HL-60/S4 treated with retinoic acid at 250 ng/mL for 4 days and 3 days (cell line): ENCODE measurements around the gene TRAF3IP1.
"Not testable (repeated sequence)": the region's sequence is repeated elsewhere in the genome, so short reads cannot be mapped to it uniquely, and the experiment has no call there.

Source experiments
- in situ Hi-C: fragments of 300-500 bp; cut with MboI; formaldehyde crosslinking; loops from 2 replicates; pipeline ENCODE4 v1.7.0; 2022; ENCODE audit warnings: low sequenced_read_pairs

TRAF3IP1 gene

GRCh38 chr2:238338710-238339394 lies 18.5 kb downstream of the TRAF3IP1 start:
- in situ Hi-C loops, result loop anchor here (25.0 kb wide), 1 partner anchor 623 kb away; no protein-coding TSS in a partner anchor

GRCh38 chr2:238339395-238339780 lies 19.1 kb downstream of the TRAF3IP1 start:
- in situ Hi-C loops, result loop anchor here (25.0 kb wide), 1 partner anchor 623 kb away; no protein-coding TSS in a partner anchor

GRCh38 chr2:238339814-238340213 lies 19.5 kb downstream of the TRAF3IP1 start:
- in situ Hi-C loops, result loop anchor here (25.0 kb wide), 1 partner anchor 622 kb away; no protein-coding TSS in a partner anchor

GRCh38 chr2:238341536-238341935 lies 21.2 kb downstream of the TRAF3IP1 start:
- in situ Hi-C loops, result loop anchor here (25.0 kb wide), 1 partner anchor 621 kb away; no protein-coding TSS in a partner anchor

DNA sequence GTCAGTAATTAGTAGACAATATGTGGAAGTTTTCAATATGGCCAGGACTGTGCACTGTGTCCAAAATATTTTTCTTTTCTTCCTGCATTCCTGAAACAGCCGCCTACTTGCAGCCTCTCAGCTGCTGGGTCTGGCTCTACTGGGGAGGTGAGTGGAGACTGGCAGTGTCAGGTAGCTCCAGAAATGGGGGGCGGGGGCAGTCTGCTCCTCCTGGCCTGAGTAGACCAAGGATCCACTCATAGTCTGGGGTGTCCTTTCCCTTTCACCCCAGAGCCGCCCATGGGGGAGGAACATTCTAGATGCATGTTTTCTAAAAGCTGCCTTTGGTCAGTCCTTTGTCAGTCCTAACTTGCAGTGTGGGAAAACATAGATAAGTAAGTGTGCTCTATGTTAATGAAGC lies 23.7 kb downstream of the TRAF3IP1 start:
- in situ Hi-C loops, result loop anchor here (25.0 kb wide), 1 partner anchor 618 kb away; no protein-coding TSS in a partner anchor

DNA sequence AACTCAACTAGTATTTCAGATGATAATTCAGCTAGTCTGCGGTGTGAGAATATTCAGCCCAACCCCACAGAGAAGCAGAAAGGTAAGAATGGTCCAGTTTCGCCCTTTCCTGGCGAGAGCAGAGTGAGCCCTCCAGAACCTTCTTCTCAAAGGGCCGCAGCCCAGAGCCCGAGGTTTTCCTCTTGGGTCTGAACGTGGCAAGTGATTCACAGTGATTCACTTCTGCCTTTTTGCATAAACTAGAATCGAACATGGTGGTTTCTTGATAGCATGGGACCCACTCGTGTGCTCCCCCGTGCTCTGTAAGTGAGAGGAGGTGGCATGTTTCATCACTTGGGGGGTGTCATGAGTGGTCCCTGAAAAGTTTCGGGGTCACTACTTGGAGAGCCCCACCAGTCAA lies 24.2 kb downstream of the TRAF3IP1 start:
- in situ Hi-C loops, result loop anchor here (25.0 kb wide), 1 partner anchor 618 kb away; no protein-coding TSS in a partner anchor

DNA sequence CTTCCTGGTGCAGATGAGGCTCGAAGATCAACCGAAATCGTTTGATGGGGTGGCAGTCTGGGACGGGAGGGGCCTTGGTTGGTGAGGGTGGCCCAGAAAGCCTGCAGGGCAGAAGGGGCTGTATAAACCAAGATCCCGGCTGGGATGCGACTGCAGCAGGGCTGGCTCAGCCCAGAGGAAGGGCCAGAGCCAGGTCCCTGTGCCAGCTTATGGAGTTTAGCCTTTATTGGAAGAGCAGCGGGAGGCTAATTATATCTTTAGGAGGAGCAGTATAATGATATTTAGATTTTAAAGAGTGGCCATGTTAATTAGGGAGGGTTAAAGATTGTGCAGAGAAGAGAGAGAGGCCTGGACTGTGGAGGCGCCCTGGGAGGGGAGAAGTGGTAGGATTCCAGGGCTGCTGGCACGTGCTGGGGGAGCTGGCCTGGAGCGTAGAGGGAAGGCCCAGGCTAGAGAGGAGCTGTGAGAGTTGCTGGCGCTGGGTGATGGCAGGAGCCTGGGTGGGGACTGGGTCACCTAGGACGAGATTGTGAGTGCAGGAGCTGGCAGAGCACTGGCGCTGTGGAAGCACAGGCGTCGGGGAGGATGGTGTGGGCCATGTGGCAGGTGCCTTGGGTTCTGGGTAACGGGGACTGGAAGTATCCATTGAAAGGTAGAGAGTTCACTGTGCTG lies 25.1 kb downstream of the TRAF3IP1 start:
- in situ Hi-C loops, result loop anchor here (25.0 kb wide), 1 partner anchor 617 kb away; no protein-coding TSS in a partner anchor

GRCh38 chr2:238346544-238346943 lies 26.2 kb downstream of the TRAF3IP1 start:
- in situ Hi-C loops, result loop anchor here (25.0 kb wide), 1 partner anchor 616 kb away; no protein-coding TSS in a partner anchor

DNA sequence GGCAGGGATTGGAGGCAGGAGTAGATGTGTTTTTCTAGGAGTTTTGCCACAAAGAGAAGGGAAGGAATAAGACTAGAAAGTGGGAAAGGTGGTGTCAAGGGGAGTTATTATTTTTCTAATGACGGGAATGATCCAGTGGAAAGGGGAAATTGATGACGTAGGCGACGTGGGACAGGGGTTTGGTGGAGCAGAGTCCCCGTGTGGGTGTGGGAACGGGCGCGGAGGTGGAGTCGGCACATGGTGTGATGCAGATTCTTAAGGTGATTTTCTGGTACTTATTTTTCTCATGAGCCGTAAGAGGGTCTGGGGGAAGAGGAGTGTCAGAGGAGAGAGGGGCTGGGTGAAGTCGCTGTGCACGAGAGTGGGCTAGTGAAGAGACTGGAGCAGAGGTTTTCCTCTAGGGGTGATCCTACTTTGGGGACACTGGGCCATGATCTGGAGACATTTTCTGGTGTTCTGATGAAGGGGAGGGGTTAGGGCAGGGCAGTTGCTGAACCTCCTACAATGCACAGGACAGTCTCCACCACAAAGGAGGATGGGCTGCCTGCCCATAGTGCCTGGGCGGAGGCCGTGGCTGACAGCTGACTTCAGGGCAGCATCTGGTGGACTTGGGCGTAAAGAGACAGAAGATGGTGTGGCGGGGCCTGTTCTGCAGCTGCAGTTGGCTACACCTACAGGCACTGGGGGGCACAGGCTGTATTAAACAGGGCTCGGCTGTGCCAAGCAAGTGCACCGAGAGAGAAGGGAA lies 30.0 kb downstream of the TRAF3IP1 start:
- in situ Hi-C loops, result no loop called here

- in situ Hi-C loops, result no loop called here
Measured at GRCh38 chr2:238351315-238351714, 31.0 kb downstream of the TRAF3IP1 start.

GRCh38 chr2:238352361-238352760 lies 32.0 kb downstream of the TRAF3IP1 start:
- in situ Hi-C loops, result no loop called here

DNA sequence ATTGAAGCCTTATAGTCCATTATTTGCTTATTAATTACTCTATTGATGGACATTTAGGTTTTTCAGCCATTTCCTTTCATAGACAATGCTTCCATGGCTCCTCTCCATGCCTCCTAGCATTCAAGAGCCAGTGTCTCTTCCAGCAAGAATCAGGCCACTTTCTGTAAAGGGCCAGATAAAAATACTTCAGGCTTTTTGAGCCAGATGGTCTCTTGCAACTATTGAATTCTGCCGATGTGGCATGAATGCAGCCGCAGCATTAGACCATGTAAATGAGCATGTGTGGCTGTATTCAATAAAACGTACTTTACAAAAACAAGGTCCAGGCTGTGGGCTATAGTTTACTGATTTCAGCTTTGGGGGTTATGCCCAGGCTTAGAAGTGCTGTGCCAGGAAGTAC lies 38.5 kb downstream of the TRAF3IP1 start:
- in situ Hi-C loops, result no loop called here

GRCh38 chr2:238359403-238359802 lies 39.1 kb downstream of the TRAF3IP1 start:
- in situ Hi-C loops, result no loop called here

DNA sequence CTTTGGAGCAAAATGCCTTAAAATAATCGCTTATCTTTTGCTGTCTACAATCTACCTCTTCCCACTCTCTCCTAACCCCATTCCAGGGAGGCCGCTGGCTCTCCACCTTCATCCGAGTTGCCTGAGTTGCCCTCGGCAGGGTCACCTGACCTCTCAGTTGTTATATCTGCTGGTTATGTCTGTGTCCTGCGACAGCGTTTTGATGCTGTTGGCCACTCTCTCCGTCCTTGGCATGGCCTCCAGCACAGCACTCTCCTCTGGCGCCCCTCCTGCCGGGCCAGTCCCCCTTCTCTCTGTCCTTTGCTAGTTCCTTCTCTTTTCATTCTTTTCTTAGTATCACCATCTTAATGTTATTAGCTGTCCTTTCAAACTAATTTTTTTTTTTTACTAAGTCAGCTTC lies 41.6 kb downstream of the TRAF3IP1 start:
- in situ Hi-C loops, result no loop called here

- in situ Hi-C loops, result no loop called here
Measured at GRCh38 chr2:238362626-238363025, 42.3 kb downstream of the TRAF3IP1 start.

DNA sequence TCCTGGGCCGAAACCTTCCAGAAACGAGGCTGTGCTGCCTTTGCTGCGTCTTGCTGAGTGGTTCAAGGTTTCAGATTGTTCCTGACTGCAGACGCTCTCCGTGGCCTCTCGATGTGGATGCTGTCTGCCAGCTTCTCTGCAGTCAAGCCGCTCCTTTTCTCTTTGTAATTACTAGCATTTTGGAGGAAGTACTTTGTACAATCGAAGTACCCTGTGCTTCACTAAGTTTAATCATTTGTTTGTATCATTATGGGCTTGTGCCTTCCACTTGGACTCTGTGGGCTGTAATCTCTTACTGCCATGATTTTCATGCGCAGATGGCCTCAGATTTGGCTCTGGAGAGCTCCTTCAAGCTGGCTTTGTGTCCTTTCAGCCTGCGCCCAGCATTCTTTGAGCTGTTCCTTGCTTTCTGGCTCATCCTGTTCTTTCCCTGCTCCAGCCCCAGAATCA lies 49.3 kb downstream of the TRAF3IP1 start:
- in situ Hi-C loops, result no loop called here

- in situ Hi-C loops, result no loop called here
Measured at GRCh38 chr2:238370094-238370822, 49.9 kb downstream of the TRAF3IP1 start.

DNA sequence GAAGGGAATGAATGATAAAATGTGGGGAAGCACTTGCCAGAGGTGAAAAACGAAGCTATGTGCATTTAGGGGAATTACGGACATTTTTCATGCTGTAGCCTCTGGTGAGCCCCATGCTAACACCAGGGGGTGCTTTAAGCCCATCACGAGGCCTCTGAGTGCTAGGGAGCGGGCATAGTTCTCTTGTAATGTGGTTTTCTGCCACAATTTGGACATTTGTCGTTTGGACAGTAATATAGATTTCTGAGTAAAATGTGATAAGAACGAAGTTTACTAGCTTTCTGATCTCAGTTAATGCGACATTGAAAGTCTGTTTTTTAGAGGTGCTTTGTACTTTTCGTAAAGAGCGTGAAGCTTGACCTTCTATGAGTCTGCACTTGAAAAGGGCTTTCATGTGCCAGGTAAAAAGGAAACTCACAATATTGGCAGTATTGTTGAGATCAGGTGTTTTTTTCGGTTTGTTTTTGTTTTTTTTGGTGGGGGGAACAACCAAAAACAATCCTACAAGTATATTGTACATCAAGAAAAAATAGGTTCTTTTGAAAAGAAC lies 50.6 kb downstream of the TRAF3IP1 start:
- in situ Hi-C loops, result no loop called here

DNA sequence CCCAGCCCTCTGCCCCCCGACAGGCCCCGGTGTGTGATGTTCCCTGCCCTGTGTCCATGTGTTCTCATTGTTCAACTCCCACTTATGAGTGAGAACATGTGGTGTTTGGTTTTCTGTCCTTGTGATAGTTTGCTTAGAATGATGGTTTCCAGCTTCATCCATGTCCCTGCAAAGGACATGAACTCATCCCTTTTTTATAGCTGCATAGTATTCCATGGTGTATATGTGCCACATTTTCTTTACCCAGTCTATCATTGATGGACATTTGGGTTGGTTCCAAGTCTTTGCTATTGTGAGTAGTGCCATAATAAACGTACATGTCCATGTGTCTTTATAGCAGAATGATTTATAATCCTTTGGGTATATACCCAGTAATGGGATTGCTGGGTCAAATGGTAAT lies 52.0 kb downstream of the TRAF3IP1 start:
- in situ Hi-C loops, result not testable (repeated sequence)

- in situ Hi-C loops, result no loop called here
Measured at GRCh38 chr2:238376884-238377391, 56.6 kb downstream of the TRAF3IP1 start.
